GM12873 (cell line): ENCODE measurements around the gene PFAS.

Source experiments
- CTCF ChIP-seq: IDR thresholded peaks from 2 replicates; pipeline ENCODE4 v1.5.1; 2012; ENCODE audit warnings: low read depth, mild to moderate bottlenecking, moderate library complexity, low read length, control low read depth; ENCODE audit not compliant: insufficient read depth; ENCODE audit errors: missing control alignments

PFAS gene

GRCh38 chr17:8256291-8256690 is 7.2 kb downstream of the PFAS start:
- no peak for TF ChIP-seq CTCF

- TF ChIP-seq CTCF: no peak
Observed at GRCh38 chr17:8256691-8257090, 7.6 kb downstream of the PFAS start.

- no peak for TF ChIP-seq CTCF
Observed at GRCh38 chr17:8257801-8258200, 8.7 kb downstream of the PFAS start.

- no peak for TF ChIP-seq CTCF
Observed at GRCh38 chr17:8264320-8264719, 15.2 kb downstream of the PFAS start.

- no peak for TF ChIP-seq CTCF
Observed at GRCh38 chr17:8264836-8265542, 15.9 kb downstream of the PFAS start.

GRCh38 chr17:8266648-8267479 is 17.8 kb downstream of the PFAS start:
- no peak for TF ChIP-seq CTCF

- no peak for TF ChIP-seq CTCF
Observed at GRCh38 chr17:8267480-8268147, 18.5 kb downstream of the PFAS start.
